BLaER1 treated with 17β-estradiol and CSF1 and Interleukin-3, amounts not matched to agents 10 nM and 100 nM (cell line): ENCODE data around the gene ZNF280D.
A peak's percentile ranks its signal among the peaks of the same experiment; 100 is the strongest.

Experiments used
- H3K27ac ChIP-seq, 11 experiments: shearing (Covaris generic); formaldehyde crosslinking; 2 replicates each; pipeline ENCODE4 v1.8.1; 2022
- H3K27me3 ChIP-seq, 11 experiments: shearing (Covaris generic); formaldehyde crosslinking; 2 replicates each; pipeline ENCODE4 v1.8.1; 2022
- H3K36me3 ChIP-seq, 11 experiments: shearing (Covaris generic); formaldehyde crosslinking; 2 replicates each; pipeline ENCODE4 v1.8.1; 2022
- H3K4me1 ChIP-seq, 10 experiments: shearing (Covaris generic); formaldehyde crosslinking; 2 replicates each; pipeline ENCODE4 v1.8.1; 2022
- H3K4me2 ChIP-seq, 11 experiments: shearing (Covaris generic); formaldehyde crosslinking; 2 replicates each; pipeline ENCODE4 v1.8.1; 2022
- H3K4me3 ChIP-seq, 10 experiments: shearing (Covaris generic); formaldehyde crosslinking; 2 replicates each; pipeline ENCODE4 v1.8.1; 2022
- H3K9ac ChIP-seq, 11 experiments: shearing (Covaris generic); formaldehyde crosslinking; 2 replicates each; pipeline ENCODE4 v1.8.1; 2022
- H3K9me3 ChIP-seq, 11 experiments: shearing (Covaris generic); formaldehyde crosslinking; replicated peaks in 1 of 11; 2 replicates each; pipeline ENCODE4 v1.8.1; 2022
- H4K20me1 ChIP-seq, 11 experiments: shearing (Covaris generic); formaldehyde crosslinking; 2 replicates each; pipeline ENCODE4 v1.8.1; 2022
- Cebpa-rat ChIP-seq, 11 experiments: shearing (Covaris generic); IDR thresholded peaks; 2 replicates each; pipeline ENCODE4 v1.8.1; 2022

ZNF280D gene

DNA sequence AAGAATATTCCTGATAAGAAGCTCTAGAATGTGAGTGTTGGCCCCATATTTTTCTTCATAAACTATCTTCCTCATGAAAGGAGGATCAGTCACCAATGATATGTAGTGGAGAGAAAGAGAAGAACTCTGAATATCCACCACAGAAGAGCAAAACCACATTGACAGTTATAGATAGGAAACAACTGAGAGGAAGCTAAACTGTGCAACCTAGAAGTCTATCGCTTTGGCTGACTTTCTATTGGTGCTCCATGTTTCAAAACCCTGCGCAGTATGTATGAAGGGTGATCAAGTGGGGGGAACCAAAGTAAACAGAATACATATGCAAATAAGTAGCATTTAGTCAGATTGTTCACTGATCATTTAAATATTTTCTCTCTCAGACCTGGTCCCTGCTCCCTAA lies 41.0 kb upstream of the ZNF280D start:
- H3K27me3 ChIP-seq: no peaks in the 10 kb centered on the region
- no peak overlapping the region for H3K4me3 ChIP-seq
- H4K20me1 ChIP-seq: no peaks in the 10 kb centered on the region
- no peak overlapping the region for H3K9ac ChIP-seq
- no peaks in the 10 kb centered on the region for H3K36me3 ChIP-seq
- TF ChIP-seq Cebpa-rat (IDR thresholded peaks at IDR 0.05): no peak
- H3K4me1 ChIP-seq: peaks cover 0 to 35% (median 8%) of the 10 kb centered on the region in 10 experiments; a peak in 13 of 20 replicates
- no peak overlapping the region for H3K27ac ChIP-seq
- H3K4me2 ChIP-seq: peak overlapping the region in 7 of 11 experiments; percentile 2 to 36 (median 16); a peak in 8 of 22 replicates
- H3K9me3 ChIP-seq: peaks cover 0 to 2% (median 0%) of the 10 kb centered on the region in 11 experiments; a peak in 2 of 22 replicates

DNA sequence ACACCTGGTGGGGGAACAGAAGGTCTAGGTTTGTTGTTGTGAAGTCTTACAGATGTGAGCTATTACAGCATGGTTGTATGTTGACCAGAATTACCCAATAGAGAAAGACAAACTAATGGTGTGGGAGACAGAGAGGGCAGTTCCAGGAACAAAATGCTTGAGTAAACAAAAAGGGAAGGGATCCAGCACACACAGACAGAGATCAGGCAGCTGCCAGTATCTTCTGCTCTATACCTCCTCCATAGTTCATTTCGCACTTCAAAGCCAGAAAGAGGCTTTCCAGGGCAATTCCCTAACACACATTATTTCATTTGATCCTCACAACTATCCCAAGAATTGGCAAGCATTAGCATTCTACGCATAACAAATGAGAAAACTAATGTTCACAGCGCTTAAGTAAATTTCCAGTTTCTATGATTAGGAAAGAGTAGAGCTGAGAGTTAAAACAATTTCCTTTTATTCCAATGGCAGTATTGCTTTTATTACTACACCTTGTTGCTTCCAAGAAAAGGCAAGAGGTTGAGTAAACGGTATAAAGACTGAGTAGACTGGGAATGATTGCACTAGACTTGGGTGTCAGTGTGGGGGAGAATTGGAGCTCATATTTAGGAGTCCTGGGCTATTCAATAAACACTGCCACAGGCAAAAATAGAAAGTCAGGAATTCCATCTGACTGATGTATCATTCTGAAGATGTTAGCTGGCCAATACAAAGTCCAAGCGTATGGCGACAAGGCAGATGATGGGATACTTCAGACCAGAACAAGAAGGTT lies 39.7 kb upstream of the ZNF280D start:
- no peak overlapping the region for H3K27ac ChIP-seq
- no peaks in the 10 kb centered on the region for H4K20me1 ChIP-seq
- TF ChIP-seq Cebpa-rat (IDR thresholded peaks at IDR 0.05): no peak
- H3K27me3 ChIP-seq: no peaks in the 10 kb centered on the region
- H3K4me1 ChIP-seq: peaks cover 0 to 35% (median 8%) of the 10 kb centered on the region in 10 experiments; a peak in 13 of 20 replicates
- H3K4me3 ChIP-seq: no peak overlapping the region
- no peaks in the 10 kb centered on the region for H3K9me3 ChIP-seq
- H3K9ac ChIP-seq: no peak overlapping the region
- no peaks in the 10 kb centered on the region for H3K36me3 ChIP-seq
- H3K4me2 ChIP-seq: peak overlapping the region in 2 of 11 experiments; percentile 21 to 36; a peak in 3 of 22 replicates

DNA sequence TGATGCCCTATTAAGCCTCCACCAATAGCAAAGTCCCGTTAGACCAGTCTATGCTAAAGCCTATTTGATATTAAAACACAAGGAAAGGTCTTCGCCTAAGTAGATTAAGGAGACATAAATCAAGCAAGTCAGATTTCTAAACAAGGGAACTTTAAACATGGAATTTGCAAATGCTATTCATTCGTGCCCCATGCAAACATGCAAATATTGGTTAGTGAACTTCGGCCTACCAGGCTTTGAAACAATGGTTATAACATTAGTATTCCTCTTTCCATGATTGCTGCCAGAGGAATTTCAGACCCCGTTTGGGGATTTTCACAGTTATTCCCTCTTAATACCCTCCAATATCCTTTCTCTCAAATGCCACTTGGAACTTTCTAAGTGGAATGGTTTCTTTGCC lies 36.9 kb upstream of the ZNF280D start:
- no peak overlapping the region for H3K27ac ChIP-seq
- no peak overlapping the region for H3K4me3 ChIP-seq
- no peak for TF ChIP-seq Cebpa-rat (IDR thresholded peaks at IDR 0.05)
- H3K36me3 ChIP-seq: no peaks in the 10 kb centered on the region
- H3K9me3 ChIP-seq: no peaks in the 10 kb centered on the region
- H4K20me1 ChIP-seq: no peaks in the 10 kb centered on the region
- peaks cover 0 to 50% (median 9%) of the 10 kb centered on the region in 10 experiments; a peak in 13 of 20 replicates for H3K4me1 ChIP-seq
- H3K9ac ChIP-seq: no peak overlapping the region
- H3K27me3 ChIP-seq: no peaks in the 10 kb centered on the region
- H3K4me2 ChIP-seq: no peak overlapping the region

DNA sequence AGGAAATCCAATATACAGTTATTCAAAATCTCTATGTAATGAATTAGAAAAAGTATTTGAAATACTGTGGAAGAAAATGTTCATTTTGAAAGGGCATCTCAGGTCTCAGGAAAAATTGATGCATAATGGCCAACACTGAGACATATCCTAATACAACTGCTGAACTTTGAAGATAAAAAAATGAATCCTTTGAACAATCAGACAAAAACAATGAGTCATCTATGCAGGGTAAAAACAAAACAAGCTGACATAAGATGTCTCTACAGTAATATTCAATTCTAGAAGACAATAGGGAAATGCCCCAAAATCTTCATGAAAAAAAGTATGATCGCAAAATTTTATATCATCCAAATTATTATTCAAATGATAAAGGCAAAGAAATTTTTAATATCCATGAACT lies 34.0 kb upstream of the ZNF280D start:
- H3K4me3 ChIP-seq: no peak overlapping the region
- TF ChIP-seq Cebpa-rat (IDR thresholded peaks at IDR 0.05): no peak
- no peaks in the 10 kb centered on the region for H4K20me1 ChIP-seq
- H3K9me3 ChIP-seq: no peaks in the 10 kb centered on the region
- H3K27ac ChIP-seq: peak overlapping the region in 1 of 11 experiments; percentile 14; a peak in 1 of 22 replicates
- H3K36me3 ChIP-seq: no peaks in the 10 kb centered on the region
- no peaks in the 10 kb centered on the region for H3K27me3 ChIP-seq
- H3K9ac ChIP-seq: no peak overlapping the region
- H3K4me2 ChIP-seq: peak overlapping the region in 3 of 11 experiments; percentile 39 to 69 (median 63); a peak in 4 of 22 replicates
- peaks cover 0 to 43% (median 4%) of the 10 kb centered on the region in 10 experiments; a peak in 9 of 20 replicates for H3K4me1 ChIP-seq

DNA sequence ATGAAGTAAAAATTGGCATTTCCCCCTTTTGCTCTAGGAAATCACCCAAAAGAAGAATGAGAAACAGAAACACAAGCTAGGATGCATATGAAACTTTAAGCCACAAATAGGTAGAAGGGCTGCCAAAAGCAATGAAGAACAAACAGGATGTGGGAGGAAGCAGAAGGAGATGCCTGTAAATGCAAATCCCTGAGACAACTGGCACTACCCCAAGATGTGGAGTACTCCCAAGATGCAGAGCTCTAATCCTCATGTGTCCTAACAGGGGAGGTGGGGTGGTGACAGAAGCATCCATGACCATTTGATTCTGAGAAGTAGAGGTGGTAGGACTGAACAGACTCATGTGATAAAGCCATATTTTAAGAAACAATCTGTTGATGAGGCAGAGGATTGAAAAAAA lies 31.9 kb upstream of the ZNF280D start:
- Histone ChIP-seq H3K4me2 (peak overlapping the region in 2 of 11 experiments; percentile 18 to 45; a peak in 4 of 22 replicates), H3K27ac (no peak overlapping the region; a peak in 1 of 22 replicates), H3K4me3 (no peak overlapping the region), H3K36me3 (no peaks in the 10 kb centered on the region), H3K4me1 (peaks cover 0 to 42% (median 4%) of the 10 kb centered on the region in 10 experiments; a peak in 9 of 20 replicates), H3K9me3 (no peaks in the 10 kb centered on the region), H3K27me3 (no peaks in the 10 kb centered on the region), H4K20me1 (no peaks in the 10 kb centered on the region), H3K9ac (no peak overlapping the region)
- no peak for TF ChIP-seq Cebpa-rat (IDR thresholded peaks at IDR 0.05)

DNA sequence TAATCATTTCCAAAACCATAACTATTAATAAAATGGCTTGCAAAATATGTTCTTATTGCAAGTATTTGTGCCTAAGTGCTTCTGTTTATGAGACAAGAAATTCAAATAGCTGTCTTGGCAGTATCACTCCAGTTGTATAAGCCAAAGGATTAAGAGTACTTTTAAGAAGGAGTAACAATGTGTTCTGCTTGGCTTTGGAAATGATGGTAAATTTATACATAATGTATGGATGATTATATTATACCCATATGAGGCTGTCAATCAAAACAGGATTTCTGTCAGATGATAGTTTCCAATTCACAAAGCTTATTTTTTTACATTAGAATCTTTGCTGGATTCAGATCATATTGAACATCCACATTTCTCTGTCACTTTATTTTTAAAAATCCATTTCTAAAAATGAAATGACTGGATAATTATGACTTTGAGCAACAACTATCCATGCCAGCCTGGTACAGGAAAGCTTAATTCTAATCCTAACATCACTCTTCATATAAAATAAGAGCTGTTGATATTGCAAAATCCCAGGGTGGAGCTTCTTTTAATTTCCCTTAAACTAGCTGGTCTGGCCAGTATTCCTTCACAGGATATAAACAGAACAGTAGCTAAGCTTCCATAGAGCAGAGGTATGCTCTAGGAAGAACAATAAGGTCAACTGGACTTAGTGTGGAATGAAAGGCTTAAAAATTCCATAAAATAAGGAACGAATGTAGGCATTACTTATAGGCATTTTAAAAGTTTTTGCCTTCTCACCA lies 30.0 kb upstream of the ZNF280D start:
- no peaks in the 10 kb centered on the region for H3K36me3 ChIP-seq
- no peaks in the 10 kb centered on the region for H4K20me1 ChIP-seq
- H3K9me3 ChIP-seq: no peaks in the 10 kb centered on the region

DNA sequence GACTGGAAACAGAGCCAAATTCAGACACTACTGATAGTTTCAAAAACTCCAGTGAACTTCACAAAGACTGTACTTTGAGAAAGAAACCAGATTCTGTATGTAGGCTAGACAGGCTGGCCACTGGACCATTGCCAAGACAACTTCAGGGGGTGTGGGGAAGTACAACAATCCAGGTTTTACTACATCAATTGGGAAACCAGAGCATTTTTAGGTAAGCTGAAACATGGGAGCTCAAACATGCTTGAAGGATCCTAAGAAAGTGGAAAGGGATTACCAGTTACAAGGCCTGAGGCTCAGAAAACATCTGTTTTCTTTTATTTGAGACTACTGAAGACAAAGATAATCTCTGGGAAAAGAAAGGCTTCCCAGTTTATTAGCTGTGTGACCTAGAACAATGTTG lies 26.9 kb upstream of the ZNF280D start:
- Histone ChIP-seq H3K9me3 (no peaks in the 10 kb centered on the region), H3K4me1 (peaks cover 0 to 47% (median 2%) of the 10 kb centered on the region in 10 experiments; a peak in 9 of 20 replicates), H3K27ac (no peak overlapping the region), H3K4me2 (no peak overlapping the region; a peak in 1 of 22 replicates), H3K4me3 (no peak overlapping the region), H3K27me3 (no peaks in the 10 kb centered on the region), H4K20me1 (no peaks in the 10 kb centered on the region), H3K9ac (no peak overlapping the region), H3K36me3 (no peaks in the 10 kb centered on the region)
- TF ChIP-seq Cebpa-rat (IDR thresholded peaks at IDR 0.05): no peak

More for the DNA sequence above, 30.0 kb upstream of the ZNF280D start:
- no peaks in the 10 kb centered on the region for H3K27me3 ChIP-seq
- no peak overlapping the region for H3K4me3 ChIP-seq
- H3K4me2 ChIP-seq: peak overlapping the region in 2 of 11 experiments; percentile 7 to 17; a peak in 2 of 22 replicates
- H3K27ac ChIP-seq: no peak overlapping the region; a peak in 1 of 22 replicates
- TF ChIP-seq Cebpa-rat (IDR thresholded peaks at IDR 0.05): no peak
- H3K9ac ChIP-seq: no peak overlapping the region
- H3K4me1 ChIP-seq: peaks cover 0 to 59% (median 4%) of the 10 kb centered on the region in 10 experiments; a peak in 9 of 20 replicates

DNA sequence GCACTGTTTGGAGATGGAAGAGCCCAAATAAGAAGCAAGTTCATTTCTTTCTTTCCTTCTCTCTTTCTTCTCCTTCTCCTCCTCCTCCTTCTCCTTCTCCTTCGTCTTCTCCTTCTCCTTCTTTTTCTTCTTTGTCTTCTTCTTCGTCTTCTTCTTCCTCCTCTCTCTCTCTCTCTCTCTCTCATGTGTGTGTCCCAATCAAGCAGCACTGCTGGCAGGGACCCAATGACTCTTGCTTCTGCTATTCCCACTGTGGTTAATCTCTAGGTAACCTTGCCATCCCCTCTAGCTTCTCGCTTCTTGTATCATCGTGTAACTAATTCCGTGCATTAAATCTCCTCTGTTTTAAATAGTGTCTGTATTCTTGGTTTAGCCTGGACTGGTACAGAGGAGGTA lies 26.1 kb upstream of the ZNF280D start:
- Histone ChIP-seq H3K9me3 (no peaks in the 10 kb centered on the region), H3K27me3 (no peaks in the 10 kb centered on the region), H4K20me1 (no peaks in the 10 kb centered on the region), H3K4me3 (no peak overlapping the region), H3K9ac (no peak overlapping the region), H3K36me3 (no peaks in the 10 kb centered on the region), H3K4me2 (peak overlapping the region in 2 of 11 experiments; percentile 8 to 17; a peak in 1 of 22 replicates), H3K27ac (no peak overlapping the region), H3K4me1 (peaks cover 0 to 41% (median 0%) of the 10 kb centered on the region in 10 experiments; a peak in 6 of 20 replicates)
- TF ChIP-seq Cebpa-rat (IDR thresholded peaks at IDR 0.05): no peak
